RPMI8226 (cell line): Measurements from ENCODE around the gene COX10.
"Not testable (repeated sequence)": the region's sequence is repeated elsewhere in the genome, so short reads cannot be mapped to it uniquely, and the experiment has no call there.

Experiments
- DNase-seq: peaks from one replicate; pipeline ENCODE4 v3.0.0-alpha.2; 2015

Gene COX10

DNA sequence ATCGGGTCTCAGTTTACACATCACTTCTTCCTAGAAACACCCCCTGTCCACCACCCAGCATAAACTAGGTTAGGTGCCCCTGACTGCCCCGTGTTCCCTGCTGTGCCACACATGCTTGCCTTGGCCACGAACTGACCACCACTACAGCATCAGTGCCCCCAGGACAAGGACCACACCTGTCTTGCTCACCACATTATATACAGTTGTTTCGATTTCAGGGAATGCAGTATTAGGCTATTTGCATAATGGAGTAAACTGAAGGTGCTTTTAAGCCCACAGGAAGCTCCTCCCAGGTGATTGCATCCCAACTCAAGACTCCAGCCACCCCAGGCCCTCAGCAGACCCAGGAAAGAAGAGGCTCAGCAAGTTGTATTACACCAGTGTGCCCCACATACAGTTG is 117.1 kb downstream of the COX10 start:
- not testable (repeated sequence) for DNase-seq

- DNase-seq = not testable (repeated sequence)
These were observed 121.5 kb downstream of the COX10 start for GRCh38 chr17:14190774-14191173.

GRCh38 chr17:14191469-14191868 is 122.2 kb downstream of the COX10 start:
- not testable (repeated sequence) for DNase-seq

DNA sequence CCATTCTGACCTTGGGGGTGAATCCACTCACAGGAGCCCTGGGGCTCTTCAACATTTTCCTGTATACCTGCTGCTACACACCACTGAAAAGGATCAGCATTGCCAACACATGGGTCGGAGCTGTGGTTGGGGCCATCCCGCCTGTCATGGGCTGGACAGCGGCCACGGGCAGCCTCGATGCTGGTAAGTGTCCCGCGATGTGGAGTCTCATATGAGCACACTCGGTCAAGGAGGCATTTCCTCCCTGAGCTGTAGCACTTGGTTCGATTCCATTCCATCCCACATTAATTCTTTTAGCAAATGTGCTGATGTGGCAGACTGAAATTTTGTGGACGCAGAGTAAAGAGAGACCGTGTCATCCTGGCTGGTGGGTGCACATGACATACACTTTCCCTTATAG is 122.7 kb downstream of the COX10 start:
- DNase-seq = not testable (repeated sequence)

- not testable (repeated sequence) for DNase-seq
These were observed 123.5 kb downstream of the COX10 start for GRCh38 chr17:14192636-14193344.

DNA sequence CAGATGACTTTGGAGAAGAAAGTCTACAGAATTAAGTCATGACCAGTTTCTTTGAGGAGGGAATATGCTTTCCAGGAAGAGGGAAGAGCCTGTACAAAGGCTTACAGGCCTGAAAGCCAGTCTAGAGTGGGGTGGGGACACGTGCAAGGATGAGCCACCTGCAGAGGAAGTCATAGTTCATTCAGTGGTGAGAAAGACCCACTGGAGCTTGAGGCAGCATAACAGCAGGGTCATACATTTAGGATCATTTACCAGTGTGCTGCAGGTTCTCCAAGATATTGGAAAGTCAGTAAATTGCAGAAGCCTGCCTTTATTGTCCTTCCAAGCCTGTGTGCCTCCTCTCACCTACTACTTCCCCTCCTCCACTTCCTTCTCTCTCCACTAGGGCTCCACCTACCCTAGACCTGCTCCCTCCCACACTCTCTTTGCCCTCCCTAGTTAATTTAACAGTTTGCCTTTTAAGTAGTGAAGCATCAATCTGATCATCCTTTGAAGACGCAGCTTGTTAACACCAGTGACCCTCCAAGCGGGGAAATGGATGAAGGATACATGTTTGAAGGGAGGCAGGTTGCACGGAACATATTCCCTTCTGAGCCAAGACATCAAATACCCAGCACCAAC is 127.2 kb downstream of the COX10 start:
- no peak for DNase-seq

- DNase-seq = no peak
These were observed 127.8 kb downstream of the COX10 start for GRCh38 chr17:14197057-14197456.

- DNase-seq = no peak
These were observed 128.3 kb downstream of the COX10 start for GRCh38 chr17:14197586-14197985.

- DNase-seq = no peak
These were observed 128.7 kb downstream of the COX10 start for GRCh38 chr17:14198013-14198412.

DNA sequence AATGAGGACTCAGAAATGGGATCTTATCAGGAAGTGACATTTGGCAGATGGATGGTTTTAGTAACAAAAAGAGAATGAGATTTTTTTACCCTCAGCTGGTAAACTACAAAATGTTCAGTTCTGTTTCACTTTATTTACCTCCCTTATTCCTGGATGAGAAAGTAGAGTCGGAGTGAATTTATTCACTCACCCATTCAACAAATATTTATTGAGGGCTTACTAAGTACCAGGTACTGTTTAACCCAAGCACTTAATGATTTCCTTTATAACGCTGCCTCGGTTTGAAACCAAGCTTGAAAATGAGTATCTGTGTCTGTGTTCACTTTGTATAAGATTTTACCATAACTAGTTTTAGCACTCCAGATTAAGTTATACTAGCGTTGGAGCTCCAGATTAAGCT is 129.3 kb downstream of the COX10 start:
- no peak for DNase-seq

DNA sequence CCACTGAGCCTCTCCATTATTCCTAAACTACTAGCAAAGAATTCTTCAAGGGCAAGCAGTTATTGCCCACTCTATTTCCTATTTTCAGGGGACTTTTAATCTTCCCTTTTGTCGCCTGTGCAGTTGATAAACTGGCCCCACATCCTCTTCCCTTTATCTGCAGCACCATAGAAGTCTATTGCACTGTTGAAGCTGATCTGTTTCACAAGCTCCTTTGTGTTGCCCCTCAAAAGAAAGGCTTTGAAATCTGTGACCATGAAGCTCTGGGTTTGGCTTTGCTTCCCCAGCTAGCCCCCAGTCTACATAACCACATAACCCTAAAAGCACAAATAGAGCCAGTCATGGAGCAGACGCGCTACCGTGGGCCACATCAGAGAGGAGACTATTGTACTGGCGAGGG is 130.3 kb downstream of the COX10 start:
- no peak for DNase-seq

GRCh38 chr17:14200354-14200753 is 131.1 kb downstream of the COX10 start:
- DNase-seq = no peak

DNA sequence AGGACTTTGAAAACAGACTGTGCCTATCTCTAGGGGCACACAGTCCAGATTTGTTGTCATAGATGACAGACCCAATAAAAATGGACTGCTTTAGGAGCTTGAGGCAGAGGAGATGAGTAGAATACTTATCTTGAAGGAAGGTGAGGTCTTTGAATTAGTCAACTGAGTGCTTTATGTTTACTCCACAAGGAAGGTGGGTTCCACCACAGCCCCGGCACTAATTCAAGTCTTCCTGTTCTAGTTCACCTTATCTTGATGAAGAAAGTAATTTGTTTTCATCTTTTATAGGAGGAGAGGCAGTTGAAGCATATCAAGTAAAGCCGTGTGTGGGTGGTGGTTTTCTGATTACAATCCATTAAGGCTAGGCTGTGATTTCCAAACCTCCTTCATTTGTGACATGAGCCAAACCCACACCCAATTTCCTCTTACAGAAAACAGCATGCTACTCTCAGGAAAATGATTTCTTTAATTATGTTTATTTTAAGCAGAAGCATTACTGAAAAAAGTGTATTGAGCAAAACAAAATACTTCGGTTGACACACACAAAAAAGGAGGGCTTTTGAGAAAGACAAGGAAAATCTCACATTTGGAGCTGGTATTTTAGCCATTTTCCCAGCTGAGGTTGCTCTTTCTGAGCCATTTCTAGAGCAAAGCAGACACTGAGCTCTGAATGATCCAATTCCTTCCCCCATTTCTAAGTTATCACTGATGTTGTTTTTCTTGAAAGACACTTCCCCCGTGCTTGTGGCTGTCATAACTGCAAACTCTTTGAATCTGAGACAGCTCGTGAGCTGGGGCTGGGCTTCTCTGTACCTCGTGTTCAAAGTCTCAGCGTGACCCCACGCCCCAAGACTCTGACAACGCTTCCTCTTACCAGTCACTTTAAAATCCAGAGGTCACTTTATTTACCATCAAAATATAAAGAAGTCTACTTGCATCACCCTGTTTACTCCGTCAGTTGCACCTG is 132.0 kb downstream of the COX10 start:
- no peak for DNase-seq

- no peak for DNase-seq
These were observed 132.7 kb downstream of the COX10 start for GRCh38 chr17:14201988-14202380.

- DNase-seq = no peak
These were observed 133.3 kb downstream of the COX10 start for GRCh38 chr17:14202388-14203166.

DNA sequence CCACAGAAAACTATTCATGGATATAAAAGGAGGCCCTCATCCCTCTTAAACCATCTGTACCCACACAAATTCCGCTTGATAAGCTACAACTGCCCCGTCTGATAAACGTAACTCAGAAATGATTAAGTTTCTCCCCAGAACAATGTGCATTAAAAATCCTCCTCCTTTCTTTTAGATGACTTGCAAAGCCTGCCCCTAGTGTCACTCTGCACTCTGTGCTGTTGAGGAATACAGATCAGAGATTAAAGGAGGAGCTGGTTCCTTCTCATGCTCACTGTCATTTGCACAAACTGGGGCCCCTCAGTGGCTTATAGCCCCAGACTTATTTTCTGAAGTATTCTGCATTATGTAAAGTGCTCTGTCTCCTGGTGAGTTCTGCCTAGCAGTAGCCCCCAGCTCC is 134.1 kb downstream of the COX10 start:
- DNase-seq = no peak

GRCh38 chr17:14204084-14204483 is 134.8 kb downstream of the COX10 start:
- DNase-seq = no peak

DNA sequence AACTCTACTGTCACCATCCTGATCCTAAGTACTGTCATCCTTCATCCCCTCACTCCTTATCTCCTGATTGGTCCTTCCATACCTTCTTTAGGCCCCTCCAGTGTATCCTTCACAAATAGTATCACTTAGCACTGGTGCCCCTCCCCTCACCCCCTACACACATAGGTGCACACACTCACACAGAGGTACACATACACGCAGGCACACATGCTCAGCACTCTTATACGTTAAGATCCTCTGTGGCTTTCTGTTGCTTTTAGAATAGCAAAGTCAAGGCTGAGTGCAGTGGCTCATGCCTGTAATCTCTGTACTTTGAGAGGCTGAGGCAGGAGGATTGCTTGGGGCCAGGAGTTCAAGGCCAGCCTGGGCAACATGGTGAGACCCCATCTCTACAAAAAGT is 135.2 kb downstream of the COX10 start:
- DNase-seq = no peak

- DNase-seq = no peak
These were observed 136.1 kb downstream of the COX10 start for GRCh38 chr17:14205380-14205779.

DNA sequence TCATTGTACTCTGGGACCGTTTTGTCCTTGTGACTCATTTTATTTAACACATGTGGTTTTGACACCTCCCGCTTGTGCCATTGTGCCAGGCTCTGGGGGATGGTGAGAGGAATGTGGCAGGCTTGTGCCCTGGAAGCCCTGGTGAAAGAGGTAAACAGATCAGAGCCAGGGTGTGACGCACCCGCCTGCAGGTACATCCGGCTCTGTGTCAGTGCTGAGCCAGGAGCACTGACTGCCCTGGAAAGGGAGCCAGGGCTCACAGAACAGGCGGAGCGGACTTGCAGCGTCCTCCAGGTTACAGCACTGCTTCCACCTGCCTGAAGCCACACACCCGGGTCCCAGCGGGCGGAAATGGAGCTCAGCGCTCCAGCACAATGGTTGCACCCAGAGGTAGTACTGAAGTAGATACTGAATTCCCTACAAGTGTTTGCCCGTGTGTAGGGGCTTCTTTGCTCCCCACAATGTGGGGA is 136.7 kb downstream of the COX10 start:
- no peak for DNase-seq

GRCh38 chr17:14206891-14207290 is 137.6 kb downstream of the COX10 start:
- no peak for DNase-seq

- no peak for DNase-seq
These were observed 138.5 kb downstream of the COX10 start for GRCh38 chr17:14207791-14208190.

- DNase-seq = no peak
These were observed 139.9 kb downstream of the COX10 start for GRCh38 chr17:14209215-14209614.
